Mucosa of gallbladder (tissue), 1 donor: ENCODE results near the gene EFCAB11. TPM values are rescaled to one million over a fixed set of nuclear protein-coding genes. Genes with fewer than 3 reads are reported as not detected.

Source experiments
- DNase-seq: peaks from one replicate; pipeline ENCODE4 v3.0.0-alpha.2; 2020; ENCODE audit warnings: low spot score
- total RNA-seq: library from RNA; stranded (reverse); gene quantifications from one replicate; pipeline ENCODE4 v1.2.1, GENCODE V29; 2021
- donor health status: DM: no; HTN: no; CAD: no.

EFCAB11 gene
- total RNA-seq, 1 donor from 2014 or later, result 16.1 TPM

DNA sequence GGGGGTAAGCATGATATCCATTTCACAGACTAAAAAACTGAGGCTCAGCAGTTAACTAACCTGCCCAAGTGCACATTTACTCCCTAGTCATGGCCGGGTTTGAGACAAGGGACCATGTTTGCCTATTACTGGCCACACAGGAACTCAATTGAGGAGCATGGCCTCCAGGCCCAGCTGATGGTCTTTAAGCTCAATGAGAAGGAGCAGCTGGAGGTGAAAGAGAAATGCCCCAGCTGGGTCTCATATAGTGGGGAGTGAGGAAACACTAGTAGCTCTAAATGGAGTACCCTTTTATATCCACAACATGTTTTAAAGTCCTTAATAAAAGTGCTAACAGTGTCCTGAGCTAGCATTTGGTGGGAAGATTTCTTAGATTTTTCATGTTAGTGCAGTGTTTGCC, 2.8 kb upstream of the EFCAB11 start:
- DNase-seq, result no peak

DNA sequence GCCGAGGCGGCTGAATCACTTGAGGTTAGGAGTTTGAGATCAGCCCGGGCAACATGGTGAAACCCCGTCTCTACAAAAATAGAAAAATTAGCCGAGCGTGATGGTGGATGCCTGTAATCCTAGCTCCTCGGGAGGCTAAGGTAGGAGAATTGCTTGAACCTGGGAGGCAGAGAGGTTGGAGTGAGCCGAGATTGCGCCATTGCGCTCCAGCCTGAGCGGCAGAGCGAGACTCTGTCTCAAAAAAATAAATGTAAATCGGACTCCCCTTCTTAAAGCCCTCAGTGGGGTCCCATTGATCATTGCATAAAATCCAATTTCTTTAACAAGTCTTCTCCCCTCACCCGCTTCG, 2.1 kb upstream of the EFCAB11 start:
- no peak for DNase-seq

DNA sequence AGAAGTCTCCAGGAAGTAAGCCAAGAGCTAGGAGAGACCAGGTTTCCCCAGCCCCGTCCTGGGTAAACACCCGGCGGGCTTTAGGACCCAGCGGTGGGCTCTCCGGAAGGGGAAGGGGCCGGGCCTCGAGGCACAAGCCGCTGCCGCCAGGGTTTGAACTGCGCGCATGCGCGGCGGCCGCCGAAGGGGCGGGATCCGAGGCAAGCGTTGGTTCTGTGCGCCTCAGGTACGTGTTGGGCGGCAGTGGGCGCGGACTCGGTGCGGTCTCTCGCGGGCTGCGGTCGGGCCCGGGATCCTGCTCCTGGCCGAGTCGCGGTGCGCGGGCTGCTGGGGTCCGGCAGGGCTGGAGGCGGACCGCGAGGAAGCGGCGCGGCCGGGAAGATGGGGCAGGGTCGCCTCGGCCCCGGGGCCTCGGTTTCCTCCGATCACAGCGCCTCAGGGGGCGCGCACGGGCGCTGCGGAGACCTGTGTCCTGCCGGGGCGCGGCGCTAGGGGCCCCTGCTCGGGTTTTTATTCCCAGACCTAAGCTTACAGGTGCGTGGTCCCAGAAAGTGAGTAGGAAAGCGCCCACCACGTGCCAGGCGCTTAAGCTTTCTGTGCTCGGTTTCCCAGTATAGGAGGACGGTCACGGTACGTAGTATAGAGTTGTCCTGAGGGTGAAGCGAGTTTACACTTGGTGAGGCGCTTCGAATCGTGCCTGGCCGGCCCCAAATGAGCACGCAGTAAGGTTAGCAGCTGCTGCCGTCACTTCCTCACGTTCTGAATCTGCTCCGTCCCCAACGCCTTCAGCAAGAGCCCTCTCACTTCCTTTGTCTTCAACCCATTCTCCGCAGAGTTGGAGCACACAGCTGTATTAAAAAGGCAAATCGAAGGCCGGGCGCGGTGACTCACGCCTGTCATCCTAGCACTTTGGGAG, 1.5 kb upstream of the EFCAB11 start, which contains the start of gene TDP1:
TSS of gene TDP1 (plus strand) at position 183 of the 916 bp plus-strand sequence. CDS start 7,188 bp downstream, outside the sequence.
- DNase-seq, result peak; percentile 97

DNA sequence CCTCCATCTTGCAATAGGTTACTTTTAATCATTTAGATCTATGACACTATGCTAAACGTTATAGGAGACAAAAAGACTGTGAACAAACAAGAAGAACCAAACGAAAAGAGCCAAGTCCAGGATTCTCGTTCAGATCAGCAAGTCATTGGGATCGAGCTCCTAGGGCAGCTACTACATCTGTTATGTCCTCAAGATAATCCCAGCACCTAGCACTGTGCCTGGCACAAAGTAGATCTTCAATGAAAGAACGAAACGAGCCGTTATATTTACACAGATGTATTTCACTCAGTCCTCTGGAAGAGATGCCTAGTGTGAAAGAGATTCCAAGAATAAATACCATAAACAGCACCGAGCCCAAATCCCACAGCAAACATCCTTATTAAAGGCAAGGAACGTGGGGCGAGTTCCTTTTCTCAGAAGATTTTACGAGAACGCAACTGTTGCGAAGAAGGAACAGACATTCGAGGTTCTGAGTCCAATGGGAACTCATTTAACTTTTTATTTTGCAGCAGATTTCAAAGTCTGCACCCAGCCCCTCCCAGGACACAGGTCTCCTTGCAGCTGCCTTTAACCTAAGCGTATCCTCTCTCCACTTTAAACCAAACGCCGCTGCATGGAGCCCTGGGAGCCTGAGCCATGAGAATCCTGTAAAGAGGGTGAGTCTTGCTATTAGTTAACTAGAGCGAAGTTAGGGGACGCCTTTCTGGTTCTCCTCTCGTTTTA, 653 bp upstream of the EFCAB11 start:
- no peak for DNase-seq

DNA sequence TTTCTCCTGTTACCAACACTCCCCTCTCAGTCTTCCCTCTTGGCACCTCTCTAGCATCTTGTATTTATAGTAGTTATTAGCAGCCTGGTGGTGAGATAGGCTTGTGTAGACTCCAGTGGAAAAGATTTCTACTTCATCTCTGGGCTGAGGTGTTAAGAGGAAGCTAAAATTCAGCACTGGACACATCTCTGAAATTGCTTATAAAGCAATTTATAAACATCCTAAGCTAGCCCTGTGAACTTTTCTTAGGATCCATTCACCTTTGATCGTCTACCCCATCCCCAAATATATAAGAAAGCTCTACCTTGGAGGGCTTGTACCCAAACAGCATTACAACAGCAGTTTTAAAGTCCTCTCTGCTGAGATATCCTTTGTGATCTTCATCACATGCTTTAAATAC, 928 bp downstream of the EFCAB11 start:
- no peak for DNase-seq

DNA sequence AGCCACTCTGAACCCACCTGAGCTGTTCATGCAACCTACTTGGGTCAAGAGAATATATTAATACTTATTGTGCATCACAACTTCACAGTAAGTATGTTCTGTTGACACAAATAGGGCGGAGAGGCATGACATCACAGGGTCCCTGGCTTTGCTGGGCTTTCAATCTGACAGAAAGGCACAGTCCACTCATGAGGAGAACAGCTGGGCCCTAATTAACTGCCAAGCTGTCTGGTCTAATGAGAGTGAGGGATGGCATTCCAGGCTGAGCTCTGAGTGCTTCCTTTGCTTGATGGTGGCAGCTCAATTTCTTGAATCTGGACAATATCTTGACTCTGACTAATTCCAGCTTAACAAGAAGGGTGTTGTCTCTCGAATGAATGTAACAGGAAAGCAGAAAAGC, 2.0 kb downstream of the EFCAB11 start:
- no peak for DNase-seq

DNA sequence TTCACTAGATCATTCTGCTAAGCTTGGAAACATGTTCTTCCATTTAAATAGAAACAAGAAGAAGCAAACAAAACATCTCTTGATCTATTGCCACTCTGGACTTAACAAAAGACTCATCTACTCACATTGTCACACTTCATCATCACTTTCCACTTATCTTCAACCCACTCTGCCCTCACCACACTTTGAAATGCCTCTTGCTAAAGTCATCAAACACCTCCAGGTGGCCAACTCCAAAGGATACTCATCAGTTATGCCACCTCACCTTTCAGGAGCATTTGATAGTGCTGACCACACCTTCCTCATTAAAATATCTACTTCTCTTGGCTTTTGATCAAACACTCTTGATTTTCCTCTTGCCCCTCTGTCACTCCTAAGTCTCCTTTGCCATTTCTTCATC, 7.2 kb downstream of the EFCAB11 start:
- DNase-seq, result no peak

DNA sequence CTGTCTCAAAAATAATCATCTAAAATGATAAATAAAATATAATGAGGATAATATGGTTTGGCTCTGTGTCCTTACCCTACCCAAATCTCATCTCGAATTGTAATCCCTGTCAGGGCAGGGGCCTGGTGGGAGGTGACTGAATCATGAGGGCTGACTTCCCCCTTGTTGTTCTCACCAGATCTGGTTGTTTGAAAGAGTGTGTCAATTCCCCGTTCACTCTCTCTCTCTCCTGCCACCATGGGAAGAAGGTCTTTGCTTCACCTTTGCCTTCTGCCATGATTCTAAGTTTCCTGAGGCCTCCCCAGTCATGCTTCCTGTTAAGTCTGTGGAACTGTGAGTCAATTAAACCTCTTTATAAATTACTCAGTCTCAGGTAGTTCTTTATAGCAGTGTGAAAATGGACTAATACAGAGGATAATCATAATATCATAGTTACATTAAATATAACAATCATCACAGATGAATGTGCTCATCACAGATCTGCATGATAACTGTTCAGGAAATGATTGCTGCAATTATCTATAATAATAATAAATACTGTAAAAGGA, 12.6 kb downstream of the EFCAB11 start:
- DNase-seq, result no peak

DNA sequence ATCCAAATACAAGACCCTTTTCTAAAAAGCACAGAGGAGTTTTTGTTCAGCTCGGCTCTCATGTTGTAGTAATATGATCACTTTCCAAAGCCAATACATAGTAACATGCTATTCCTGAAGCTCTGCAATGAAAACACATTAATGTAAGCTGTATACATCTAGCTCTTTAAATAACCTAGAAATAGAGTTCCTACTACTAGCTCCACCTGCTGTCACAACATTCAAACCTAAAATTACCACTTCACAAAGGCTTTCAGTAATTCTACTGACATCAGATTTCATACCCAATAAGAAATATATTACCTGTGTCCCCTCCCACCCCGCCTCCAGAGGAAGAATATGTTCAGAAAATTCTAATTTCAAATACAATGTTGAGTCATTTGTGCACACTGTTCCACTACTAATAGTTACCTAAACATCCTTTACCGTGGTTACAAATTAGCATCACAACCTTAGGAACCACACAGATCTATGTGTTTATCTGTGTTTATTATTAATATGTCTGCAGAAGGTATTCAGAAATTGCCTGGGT, 17.8 kb downstream of the EFCAB11 start:
- no peak for DNase-seq

DNA sequence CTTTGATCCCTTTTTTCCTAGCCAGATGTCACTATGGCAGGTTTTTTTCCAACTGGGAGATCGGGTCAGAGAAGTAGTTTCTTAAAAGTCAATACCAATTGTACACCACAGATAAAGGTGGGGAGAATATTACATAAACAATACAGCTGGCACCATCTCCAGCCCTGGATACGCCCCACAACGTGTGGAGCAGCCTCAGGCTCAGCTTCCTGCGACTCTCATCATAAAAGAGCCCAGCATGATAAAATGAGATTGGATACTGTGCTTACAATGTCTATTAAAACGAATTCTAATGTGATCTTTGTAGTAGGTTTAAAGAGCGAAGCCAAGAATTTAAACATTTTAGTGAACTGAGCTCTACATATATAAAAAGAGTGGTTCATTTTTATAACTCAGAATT, 21.5 kb downstream of the EFCAB11 start:
- DNase-seq, result no peak

DNA sequence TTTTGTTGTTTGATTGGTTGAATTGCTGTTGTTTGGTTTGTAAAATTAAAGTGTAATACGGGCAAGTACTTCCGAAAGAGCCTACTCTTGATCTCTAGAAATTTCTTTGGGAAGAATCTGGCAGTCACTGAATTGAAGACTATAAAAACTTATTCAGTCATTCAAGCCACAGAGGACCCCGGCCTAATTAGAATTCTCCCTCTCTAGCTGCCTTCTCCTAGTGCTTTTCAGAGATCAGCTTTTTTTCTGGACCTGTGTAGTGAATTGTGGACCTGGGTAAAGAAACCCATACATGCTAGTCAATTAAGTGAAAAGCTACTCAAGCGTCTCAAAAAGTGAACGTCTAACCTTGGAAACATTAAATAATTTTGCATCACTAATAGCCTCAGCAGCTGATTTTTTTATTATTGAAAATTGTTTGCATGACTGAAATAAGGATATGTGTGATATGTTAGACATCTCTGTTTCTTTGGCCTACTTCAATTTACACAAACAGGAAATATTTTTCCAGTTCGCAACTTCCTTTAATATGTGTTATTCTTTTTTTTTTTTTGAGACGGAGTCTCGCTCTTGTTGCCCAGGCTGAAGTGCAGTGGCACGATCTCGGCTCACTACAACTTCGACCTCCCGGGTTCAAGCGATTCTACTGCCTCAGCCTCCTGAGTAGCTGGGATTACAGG, 27.2 kb downstream of the EFCAB11 start:
- no peak for DNase-seq

DNA sequence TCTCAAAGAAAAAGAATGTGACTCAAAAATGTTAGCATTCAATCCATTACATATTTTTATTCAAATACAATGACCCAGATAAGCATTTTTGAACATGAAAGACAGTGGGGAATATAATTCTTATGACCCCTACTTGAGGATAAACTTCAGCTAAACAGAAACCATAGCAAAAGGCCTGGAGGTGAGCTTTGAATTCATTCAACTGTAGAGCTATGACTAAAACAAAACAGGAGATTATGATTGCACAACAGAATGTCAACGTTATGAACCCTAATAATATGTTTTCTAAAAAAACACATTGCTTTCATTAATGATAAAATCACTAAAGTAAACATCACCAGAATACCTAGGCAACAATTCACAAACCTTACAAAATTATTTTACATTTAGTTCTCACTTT, 27.8 kb downstream of the EFCAB11 start:
- DNase-seq, result no peak

DNA sequence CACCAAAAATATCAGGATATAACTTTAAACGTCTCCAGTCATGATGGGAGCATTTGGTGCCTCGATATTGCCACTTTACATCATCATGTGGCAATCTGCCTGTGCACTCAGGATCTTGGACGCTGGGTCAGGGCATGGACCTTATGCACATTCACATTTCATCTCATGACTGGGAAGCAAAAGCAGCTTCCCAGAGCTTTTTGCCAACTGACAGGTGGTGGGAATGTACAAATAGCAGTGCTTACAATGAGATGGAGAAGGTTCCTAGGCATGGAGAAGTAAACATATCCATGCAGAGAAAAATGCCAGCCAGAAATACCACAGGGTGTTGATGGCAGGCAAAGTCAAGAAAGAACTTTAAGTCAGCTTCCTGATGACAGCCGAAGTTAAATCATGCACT, 30.3 kb downstream of the EFCAB11 start:
- no peak for DNase-seq

DNA sequence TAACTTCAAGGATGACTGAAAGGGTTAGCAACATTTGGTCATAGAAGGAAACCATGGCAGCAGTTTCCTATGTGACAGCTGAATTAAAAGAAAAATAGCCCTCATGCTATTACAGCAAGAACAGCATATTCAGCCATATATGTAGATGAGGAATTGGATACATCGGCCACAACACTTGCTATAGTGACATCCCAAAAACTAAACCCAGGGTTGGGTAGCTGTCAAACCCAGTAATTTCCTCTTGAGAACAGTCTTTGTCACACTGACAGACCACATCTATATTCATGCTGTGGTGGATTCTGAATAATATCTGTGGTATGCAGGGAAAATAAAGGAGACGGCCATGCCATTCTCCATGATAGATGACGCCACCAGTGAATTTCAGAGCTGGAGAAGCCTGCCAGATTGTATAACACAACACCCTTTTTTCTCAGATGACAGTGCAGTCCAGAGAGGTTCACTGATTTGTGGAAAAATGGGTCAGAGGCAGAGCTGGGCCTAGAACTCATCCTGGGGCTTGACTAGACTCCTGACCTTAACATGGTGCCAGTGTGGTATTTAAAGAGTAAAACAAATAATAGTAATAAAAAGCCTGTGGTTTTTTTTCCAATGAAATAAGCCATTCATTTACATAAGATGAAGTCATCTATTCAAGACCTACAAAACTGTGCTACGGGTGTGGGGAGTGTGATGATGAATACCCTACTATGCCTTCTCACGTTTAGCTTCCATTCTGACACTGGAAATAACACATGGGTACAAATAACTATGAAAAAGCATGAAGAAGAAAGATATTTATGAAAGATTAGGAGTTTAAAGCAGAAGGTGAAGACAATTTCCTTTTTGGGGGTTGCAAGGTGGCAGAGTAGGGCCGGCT, 32.3 kb downstream of the EFCAB11 start:
- no peak for DNase-seq

DNA sequence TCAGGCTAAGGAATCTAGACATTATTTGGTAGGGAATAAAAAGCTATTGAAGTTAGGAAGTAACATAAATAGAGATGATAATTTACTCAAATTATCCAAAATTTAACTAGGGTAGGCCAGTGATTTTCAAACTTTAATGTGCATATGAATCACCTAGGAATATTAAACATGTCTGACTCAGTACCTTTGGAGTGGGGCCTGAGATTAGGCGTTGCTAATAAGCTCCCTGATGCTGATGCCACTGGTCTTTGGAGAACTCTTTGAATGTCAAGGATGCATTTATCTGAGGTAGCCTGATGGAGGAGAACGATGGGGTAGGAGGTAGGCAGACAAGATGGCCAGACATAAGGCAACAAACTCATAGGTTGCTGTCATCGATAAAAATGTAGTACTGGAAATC, 33.2 kb downstream of the EFCAB11 start:
- DNase-seq, result no peak

DNA sequence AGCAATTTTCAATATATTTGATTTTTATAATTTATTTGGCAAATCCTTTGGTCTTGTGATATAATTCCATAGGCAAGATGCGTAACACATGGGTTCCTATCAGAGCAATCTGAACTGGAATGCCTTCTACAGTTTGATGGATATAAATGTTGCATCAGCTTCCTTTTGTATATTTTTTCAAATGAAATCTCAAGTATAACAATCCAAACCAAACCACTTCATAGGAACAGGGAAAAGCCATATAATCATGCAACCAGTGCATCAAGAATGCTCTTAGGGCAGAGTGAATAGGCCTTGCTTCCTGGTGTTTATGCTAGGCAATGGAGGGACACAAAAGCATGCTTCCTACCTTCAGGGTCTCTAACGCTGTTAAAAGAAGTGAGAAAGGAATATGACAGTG, 34.5 kb downstream of the EFCAB11 start:
- DNase-seq, result no peak

DNA sequence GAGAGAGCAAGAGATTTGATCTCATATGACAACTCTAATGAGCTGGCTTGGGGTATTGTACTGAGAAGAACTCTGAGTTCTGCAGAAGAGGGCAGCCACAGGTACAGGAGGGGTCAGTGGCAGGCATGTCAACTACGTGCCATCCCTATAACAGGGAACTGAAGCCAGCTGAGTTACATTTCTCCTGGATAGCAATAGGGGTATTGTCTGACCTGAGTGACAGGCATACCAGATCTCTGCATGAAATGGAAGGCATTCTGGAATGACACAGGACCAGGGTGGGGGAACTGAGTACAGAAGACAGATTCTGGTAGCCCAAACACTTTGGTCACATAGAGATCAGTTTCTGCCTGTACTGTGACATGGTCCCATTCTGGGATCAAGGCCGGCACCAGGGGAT, 35.8 kb downstream of the EFCAB11 start:
- DNase-seq, result no peak

DNA sequence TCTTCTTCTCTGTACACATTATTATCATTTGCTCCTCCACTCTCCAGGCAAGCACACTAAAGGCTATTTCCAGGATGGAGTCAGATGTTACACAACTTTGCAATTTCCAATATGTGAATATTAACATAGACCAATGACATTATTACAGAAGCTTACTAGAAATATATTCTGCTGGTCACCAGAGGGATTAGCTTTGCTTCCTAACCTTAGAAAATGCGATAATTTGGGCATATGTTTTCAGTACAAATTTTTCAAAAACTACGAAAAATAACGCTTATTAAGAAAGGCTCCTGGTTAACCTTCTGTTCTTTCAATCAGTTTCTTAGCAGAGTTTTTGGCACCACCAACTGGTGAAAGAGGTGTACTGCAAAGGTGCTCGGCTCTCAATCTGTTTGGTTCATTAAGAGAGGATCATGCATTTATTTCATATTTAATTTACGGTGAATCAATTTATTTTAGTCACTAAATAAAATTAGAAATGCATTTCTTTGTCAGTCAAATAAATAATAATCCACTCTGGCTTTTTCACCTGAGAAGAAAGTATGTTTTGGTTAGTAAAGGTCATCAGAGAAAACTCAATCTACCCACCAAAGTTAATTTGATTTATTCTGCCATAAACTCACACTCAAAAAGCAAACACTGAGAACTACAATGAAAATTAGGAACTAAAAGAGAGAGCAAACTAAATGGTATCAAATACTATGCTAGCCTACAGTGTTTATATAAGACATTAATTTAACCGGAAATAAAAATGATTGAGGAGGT, 39.2 kb downstream of the EFCAB11 start:
- peak; percentile 73 for DNase-seq

DNA sequence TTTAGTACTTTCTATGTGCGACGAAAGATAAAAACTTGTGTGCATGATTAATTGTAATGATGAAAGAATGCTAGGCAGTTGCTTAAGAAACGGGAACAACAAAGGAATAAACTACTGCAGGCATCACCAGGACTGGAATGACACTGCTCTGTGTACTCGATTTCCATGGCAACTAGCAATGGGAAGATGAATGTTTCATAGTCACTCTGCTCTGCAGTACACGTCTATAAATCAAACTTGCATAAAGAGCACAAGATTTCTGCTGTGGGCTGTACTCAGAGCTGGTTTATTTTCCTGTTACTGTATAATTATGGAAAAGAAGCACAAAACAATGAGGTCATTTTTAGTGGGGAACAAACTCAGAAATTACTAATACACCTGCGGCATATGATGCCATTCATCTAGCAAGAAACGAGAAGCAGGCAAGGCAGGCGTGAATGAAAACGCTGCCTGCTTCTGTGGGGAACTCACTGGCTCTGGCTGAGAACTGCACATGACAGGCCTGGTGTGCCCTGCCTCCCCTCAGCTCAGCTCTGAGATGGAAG, 41.8 kb downstream of the EFCAB11 start:
- DNase-seq, result no peak

DNA sequence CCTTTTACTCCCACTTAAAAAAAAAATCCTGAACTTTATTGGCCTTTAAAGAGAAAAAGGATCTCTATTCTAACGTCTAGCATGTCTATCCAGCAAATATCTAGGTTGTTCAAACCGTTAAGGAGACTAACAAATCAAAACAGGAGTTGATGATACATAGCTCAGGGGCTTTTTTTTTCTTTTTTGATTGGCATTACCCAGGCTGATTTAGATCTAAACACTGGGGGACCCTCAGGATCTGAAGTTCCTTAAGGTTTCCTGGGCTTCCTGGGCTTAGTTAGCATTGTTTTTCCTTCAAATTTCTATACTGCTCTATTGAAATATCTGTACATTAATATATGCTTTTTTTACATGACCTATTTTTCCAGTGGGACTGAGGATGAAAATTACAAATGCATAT, 42.3 kb downstream of the EFCAB11 start:
- DNase-seq, result no peak
